Measurements from ENCODE around the gene KIF21B. TPM values are rescaled to one million over a fixed set of nuclear protein-coding genes. Genes with fewer than 3 reads are reported as not detected.

KIF21B gene
- total and polyA plus RNA-seq, 2 of the 4 experiments (the other 2 are of a cell fraction): 0.36 to 0.55 TPM

- no peak for ATAC-seq (ENCODE audit: low read depth)
- no peak overlapping the region for H3K27ac ChIP-seq (ENCODE audit: insufficient read depth, low read length)
- ChIA-PET POLR2A (ENCODE audit: unreplicated experiment) (no interaction called here), CTCF (no interaction called here)
- H3K79me1 ChIP-seq (ENCODE audit: low read depth in 1 of 2, low read length in 2 of 2): no peaks in the 10 kb centered on the region
- H2BK5ac ChIP-seq (ENCODE audit: low read depth, low read length, poor library complexity, severe bottlenecking): no peak overlapping the region
- dilution Hi-C loops (cut with HindIII; ENCODE audit: low sequenced_read_pairs, unreplicated experiment) (no loop called here), intact Hi-C loops (cut with micrococcal nuclease) (loop anchor here (10.0 kb wide), 1 partner anchor 144 kb away; no protein-coding TSS in a partner anchor), in situ Hi-C loops (cut with MboI; ENCODE audit: low sequenced_read_pairs) (no loop called here)
- BruUV-seq (replicated peaks): no TSS peak
- no peak overlapping the region for H4K5ac ChIP-seq (ENCODE audit: low read depth, low read length)
- H3K4ac ChIP-seq (ENCODE audit: low read depth, low read length): no peak overlapping the region
- H2AFZ ChIP-seq (replicated peaks; ENCODE audit: low read length, poor library complexity): no peak overlapping the region
- no peak overlapping the region for H2BK15ac ChIP-seq (ENCODE audit: low read depth, low read length)
- no peak overlapping the region for H2BK120ac ChIP-seq (ENCODE audit: low read depth, low read length)
- H2AK5ac ChIP-seq (ENCODE audit: low read depth, low read length): no peak overlapping the region
- H3K23ac ChIP-seq (ENCODE audit: low read depth, low read length): no peak overlapping the region
- H3K9me3 ChIP-seq (ENCODE audit: control insufficient read depth, insufficient read depth, low read length): no peaks in the 10 kb centered on the region
- 0% methylated on average over 1 of the region's 7 CpGs; no CpG with 5 or more reads in 1 of the 2 experiments for WGBS, 2 experiments (ENCODE audit: extremely low coverage in 2 of 2, insufficient read length in 1 of 2)
- TF ChIP-seq, protein P1, sequence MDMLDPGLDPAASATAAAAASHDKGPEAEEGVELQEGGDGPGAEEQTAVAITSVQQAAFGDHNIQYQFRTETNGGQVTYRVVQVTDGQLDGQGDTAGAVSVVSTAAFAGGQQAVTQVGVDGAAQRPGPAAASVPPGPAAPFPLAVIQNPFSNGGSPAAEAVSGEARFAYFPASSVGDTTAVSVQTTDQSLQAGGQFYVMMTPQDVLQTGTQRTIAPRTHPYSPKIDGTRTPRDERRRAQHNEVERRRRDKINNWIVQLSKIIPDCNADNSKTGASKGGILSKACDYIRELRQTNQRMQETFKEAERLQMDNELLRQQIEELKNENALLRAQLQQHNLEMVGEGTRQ (IDR thresholded peaks at IDR 0.05; ENCODE audit: low read depth, low read length): no peak
- TF ChIP-seq NFE2L2 (IDR thresholded peaks at IDR 0.05; ENCODE audit: low read depth, low read length): no peak
- no peak for TF ChIP-seq MXI1 (IDR thresholded peaks at IDR 0.05; ENCODE audit: borderline replicate concordance, low read depth, low read length)
- TF ChIP-seq BHLHE40 (IDR thresholded peaks at IDR 0.05; ENCODE audit: low read depth, low read length): no peak
- TF ChIP-seq RFX5 (IDR thresholded peaks at IDR 0.05; ENCODE audit: low read depth, low read length): no peak
- TF ChIP-seq, protein P2, sequence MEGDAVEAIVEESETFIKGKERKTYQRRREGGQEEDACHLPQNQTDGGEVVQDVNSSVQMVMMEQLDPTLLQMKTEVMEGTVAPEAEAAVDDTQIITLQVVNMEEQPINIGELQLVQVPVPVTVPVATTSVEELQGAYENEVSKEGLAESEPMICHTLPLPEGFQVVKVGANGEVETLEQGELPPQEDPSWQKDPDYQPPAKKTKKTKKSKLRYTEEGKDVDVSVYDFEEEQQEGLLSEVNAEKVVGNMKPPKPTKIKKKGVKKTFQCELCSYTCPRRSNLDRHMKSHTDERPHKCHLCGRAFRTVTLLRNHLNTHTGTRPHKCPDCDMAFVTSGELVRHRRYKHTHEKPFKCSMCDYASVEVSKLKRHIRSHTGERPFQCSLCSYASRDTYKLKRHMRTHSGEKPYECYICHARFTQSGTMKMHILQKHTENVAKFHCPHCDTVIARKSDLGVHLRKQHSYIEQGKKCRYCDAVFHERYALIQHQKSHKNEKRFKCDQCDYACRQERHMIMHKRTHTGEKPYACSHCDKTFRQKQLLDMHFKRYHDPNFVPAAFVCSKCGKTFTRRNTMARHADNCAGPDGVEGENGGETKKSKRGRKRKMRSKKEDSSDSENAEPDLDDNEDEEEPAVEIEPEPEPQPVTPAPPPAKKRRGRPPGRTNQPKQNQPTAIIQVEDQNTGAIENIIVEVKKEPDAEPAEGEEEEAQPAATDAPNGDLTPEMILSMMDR (conservative IDR thresholded peaks at IDR 0.05; ENCODE audit: low read depth, low read length): no peak
- TF ChIP-seq CHD1 (IDR thresholded peaks at IDR 0.05; ENCODE audit: low read depth, low read length): no peak
- TF ChIP-seq, protein P3, sequence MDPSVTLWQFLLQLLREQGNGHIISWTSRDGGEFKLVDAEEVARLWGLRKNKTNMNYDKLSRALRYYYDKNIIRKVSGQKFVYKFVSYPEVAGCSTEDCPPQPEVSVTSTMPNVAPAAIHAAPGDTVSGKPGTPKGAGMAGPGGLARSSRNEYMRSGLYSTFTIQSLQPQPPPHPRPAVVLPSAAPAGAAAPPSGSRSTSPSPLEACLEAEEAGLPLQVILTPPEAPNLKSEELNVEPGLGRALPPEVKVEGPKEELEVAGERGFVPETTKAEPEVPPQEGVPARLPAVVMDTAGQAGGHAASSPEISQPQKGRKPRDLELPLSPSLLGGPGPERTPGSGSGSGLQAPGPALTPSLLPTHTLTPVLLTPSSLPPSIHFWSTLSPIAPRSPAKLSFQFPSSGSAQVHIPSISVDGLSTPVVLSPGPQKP (IDR thresholded peaks at IDR 0.05; ENCODE audit: borderline replicate concordance, low read depth, low read length): no peak
- no peak for TF ChIP-seq SMC3 (IDR thresholded peaks at IDR 0.05; ENCODE audit: low read depth, low read length)
- no peak for TF ChIP-seq MAFK (IDR thresholded peaks at IDR 0.05; ENCODE audit: low read depth, low read length)
- TF ChIP-seq RCOR1 (IDR thresholded peaks at IDR 0.05; ENCODE audit: insufficient replicate concordance, low read length): no peak
- TF ChIP-seq POLR2A (IDR thresholded peaks at IDR 0.05; ENCODE audit: low read depth, low read length): no peak
- TF ChIP-seq FOS (IDR thresholded peaks at IDR 0.05; ENCODE audit: low read depth, low read length): no peak
- no peak for TF ChIP-seq RAD21 (IDR thresholded peaks at IDR 0.05; ENCODE audit: low read length)
- no peak for TF ChIP-seq MAZ (IDR thresholded peaks at IDR 0.05; ENCODE audit: borderline replicate concordance, low read depth, low read length)
- no peak for TF ChIP-seq CEBPB (IDR thresholded peaks at IDR 0.05; ENCODE audit: low read depth, low read length)
- H4K8ac ChIP-seq (ENCODE audit: low read depth in 2 of 2, low read length in 2 of 2): no peak overlapping the region
- no peaks in the 10 kb centered on the region for H3K36me3 ChIP-seq (ENCODE audit: control insufficient read depth, insufficient read depth, low read length)
- no peak for DNase-seq
- H3K27me3 ChIP-seq (ENCODE audit: control insufficient read depth, insufficient read depth, low read length): peaks cover 20% of the 10 kb centered on the region
- no peaks in the 10 kb centered on the region for H3K9me1 ChIP-seq (ENCODE audit: insufficient read depth, low read length)
- no peak overlapping the region for H3K4me3 ChIP-seq (ENCODE audit: insufficient read depth, low read depth, low read length)
- H4K20me1 ChIP-seq (ENCODE audit: insufficient read depth, low read length): no peaks in the 10 kb centered on the region
- no peak overlapping the region for H3K18ac ChIP-seq (ENCODE audit: low read depth, low read length)
- H2BK20ac ChIP-seq (ENCODE audit: low read depth, low read length): no peak overlapping the region
- no peak overlapping the region for H3K56ac ChIP-seq (ENCODE audit: extremely low read depth, insufficient read depth, low read length)
- H3K9ac ChIP-seq (ENCODE audit: low read depth, low read length): no peak overlapping the region
- no peak overlapping the region for H3K14ac ChIP-seq (replicated peaks; ENCODE audit: low read depth, low read length)
- H2AK9ac ChIP-seq (replicated peaks; ENCODE audit: low read depth, low read length, poor library complexity): no peak overlapping the region
- no peak overlapping the region for H4K91ac ChIP-seq (ENCODE audit: insufficient read depth, low read depth, low read length)
- H3K4me1 ChIP-seq (ENCODE audit: control insufficient read depth, insufficient read depth, low read length): peaks cover 5% of the 10 kb centered on the region
- no peak overlapping the region for H3K4me2 ChIP-seq (ENCODE audit: low read depth, low read length)
These were observed 5.0 kb upstream of the KIF21B start for GRCh38 chr1:201028461-201028889.

Data from IMR-90 (cell line).